AG08395 (cell line): ENCODE results near the gene DSG4.
"Not testable (repeated sequence)": the region's sequence is repeated elsewhere in the genome, so short reads cannot be mapped to it uniquely, and the experiment has no call there.

Source experiments
- DNase-seq: peaks from one replicate; pipeline ENCODE4 v3.0.0; 2012; ENCODE audit warnings: mixed read lengths, low spot score

Gene DSG4

GRCh38 chr18:31376477-31376876 is at the start of gene DSG4:
Gene DSG4, plus strand, starts transcription at chr18:31376777. Its CDS starts 135 bp downstream, at chr18:31376912.
- no peak for DNase-seq

- no peak for DNase-seq
Measured at GRCh38 chr18:31329787-31330438, 46.7 kb upstream of the DSG4 start.

GRCh38 chr18:31343454-31343853 is 33.1 kb upstream of the DSG4 start:
- no peak for DNase-seq

GRCh38 chr18:31353336-31353735 is 23.2 kb upstream of the DSG4 start:
- DNase-seq, result not testable (repeated sequence)

- no peak for DNase-seq
Measured at GRCh38 chr18:31354990-31355389, 21.6 kb upstream of the DSG4 start.

GRCh38 chr18:31356025-31356424 is 20.6 kb upstream of the DSG4 start:
- no peak for DNase-seq

- DNase-seq, result no peak
Measured at GRCh38 chr18:31364190-31364589, 12.4 kb upstream of the DSG4 start.

- DNase-seq, result no peak
Measured at GRCh38 chr18:31369478-31369877, 7.1 kb upstream of the DSG4 start.

- DNase-seq, result no peak
Measured at GRCh38 chr18:31371989-31372388, 4.6 kb upstream of the DSG4 start.

- DNase-seq, result no peak
Measured at GRCh38 chr18:31373641-31374040, 2.9 kb upstream of the DSG4 start.

GRCh38 chr18:31380912-31381311 is 4.3 kb downstream of the DSG4 start:
- DNase-seq, result no peak

GRCh38 chr18:31382107-31382506 is 5.5 kb downstream of the DSG4 start:
- no peak for DNase-seq

GRCh38 chr18:31386741-31387140 is 10.2 kb downstream of the DSG4 start:
- DNase-seq, result no peak

GRCh38 chr18:31393286-31393685 is 16.7 kb downstream of the DSG4 start:
- no peak for DNase-seq

- DNase-seq, result no peak
Measured at GRCh38 chr18:31396796-31397612, 20.4 kb downstream of the DSG4 start.

GRCh38 chr18:31398191-31398590 is 21.6 kb downstream of the DSG4 start:
- DNase-seq, result no peak

GRCh38 chr18:31399306-31400032 is 22.9 kb downstream of the DSG4 start:
- no peak for DNase-seq

GRCh38 chr18:31401156-31402025 is 24.8 kb downstream of the DSG4 start:
- no peak for DNase-seq

- no peak for DNase-seq
Measured at GRCh38 chr18:31402026-31402373, 25.4 kb downstream of the DSG4 start.

GRCh38 chr18:31403409-31403808 is 26.8 kb downstream of the DSG4 start:
- DNase-seq, result no peak

- DNase-seq, result no peak
Measured at GRCh38 chr18:31407649-31408048, 31.1 kb downstream of the DSG4 start.

- DNase-seq, result no peak
Measured at GRCh38 chr18:31409276-31409675, 32.7 kb downstream of the DSG4 start.
